Keratinocyte (primary cell): Measurements from ENCODE around the gene ADAMTS16. TPM values are rescaled to one million over a fixed set of nuclear protein-coding genes. Genes with fewer than 3 reads are reported as not detected.
A peak's percentile ranks its signal among the peaks of the same experiment; 100 is the strongest.

Source experiments
- DNase-seq: peaks from one replicate; pipeline ENCODE4 v3.0.0-alpha.2; 2011; ENCODE audit warnings: low read depth, missing footprints, low spot score
- FAIRE-seq: peaks from 2 replicates; lab custom pipeline; 2011; peaks lifted over from hg19 to GRCh38; lab: Jason Lieb, UNC
- H2AFZ ChIP-seq: 2 replicates; pipeline ENCODE4 v1.6.0; 2012; ENCODE audit warnings: low read length, control low read depth, inconsistent platforms; ENCODE audit not compliant: control insufficient read depth
- H3K27ac ChIP-seq: 2 replicates; pipeline ENCODE4 v1.5.1; 2011; ENCODE audit warnings: low read length; ENCODE audit not compliant: control insufficient read depth, insufficient read depth
- H3K27me3 ChIP-seq: 3 replicates; pipeline ENCODE4 v1.6.0; 2011; ENCODE audit warnings: low read length; ENCODE audit not compliant: control insufficient read depth, insufficient read depth; ENCODE audit errors: extremely low read depth
- H3K36me3 ChIP-seq, 2 experiments: 2 replicates in 1 of 2; 3 replicates in 1 of 2; pipeline ENCODE4 v1.5.1; 2011; ENCODE audit warnings: low read length in 2 of 2, mild to moderate bottlenecking in 1 of 2; ENCODE audit not compliant: control insufficient read depth in 2 of 2, insufficient read depth in 2 of 2; ENCODE audit errors: extremely low read depth in 1 of 2
- H3K4me1 ChIP-seq: 3 replicates; pipeline ENCODE4 v1.5.1; 2011; ENCODE audit warnings: low read length; ENCODE audit not compliant: control insufficient read depth, insufficient read depth; ENCODE audit errors: extremely low read depth
- H3K4me2 ChIP-seq: 3 replicates; pipeline ENCODE4 v1.6.0; 2011; ENCODE audit warnings: low read depth, low read length; ENCODE audit not compliant: control insufficient read depth, insufficient read depth; ENCODE audit errors: extremely low read depth
- H3K4me3 ChIP-seq, 3 experiments: fragments of 200-600 bp in 1 of 3; sonication (generic) in 1 of 3; 2 replicates in 2 of 3; 3 replicates in 1 of 3; pipeline ENCODE4 v1.5.1; 2011 to 2016; ENCODE audit warnings: low read length in 3 of 3, mild to moderate bottlenecking in 3 of 3, control low read depth in 2 of 3, inconsistent platforms in 1 of 3, low read depth in 1 of 3, mixed read lengths in 1 of 3, mixed run types in 1 of 3, moderate library complexity in 1 of 3; ENCODE audit not compliant: control insufficient read depth in 2 of 3, insufficient read depth in 2 of 3; ENCODE audit errors: extremely low read depth in 1 of 3
- H3K79me2 ChIP-seq: 2 replicates; pipeline ENCODE4 v1.6.0; 2012; ENCODE audit warnings: low read length; ENCODE audit not compliant: control insufficient read depth, insufficient read depth
- H3K9ac ChIP-seq: 3 replicates; pipeline ENCODE4 v1.6.0; 2011; ENCODE audit warnings: low read length; ENCODE audit not compliant: control insufficient read depth, insufficient read depth; ENCODE audit errors: extremely low read depth
- H3K9me1 ChIP-seq: 3 replicates; pipeline ENCODE4 v1.6.0; 2011; ENCODE audit warnings: low read length; ENCODE audit not compliant: control insufficient read depth, insufficient read depth; ENCODE audit errors: extremely low read depth
- H3K9me3 ChIP-seq: 2 replicates; pipeline ENCODE4 v1.5.1; 2012; ENCODE audit warnings: low read depth, low read length; ENCODE audit not compliant: control insufficient read depth
- H4K20me1 ChIP-seq: 3 replicates; pipeline ENCODE4 v1.6.0; 2011; ENCODE audit warnings: low read length; ENCODE audit not compliant: control insufficient read depth, insufficient read depth; ENCODE audit errors: extremely low read depth
- CTCF ChIP-seq, 3 experiments: IDR thresholded peaks in 1 of 3; conservative IDR thresholded peaks in 1 of 3; optimal IDR thresholded peaks in 1 of 3; 2 replicates in 2 of 3; 3 replicates in 1 of 3; pipeline versions ENCODE3 to v1.5.1; 2011; ENCODE audit warnings: low read length in 3 of 3, mild to moderate bottlenecking in 3 of 3, moderate library complexity in 2 of 3, control low read depth in 1 of 3, inconsistent platforms in 1 of 3; ENCODE audit not compliant: insufficient read depth in 2 of 3; ENCODE audit errors: extremely low read depth in 1 of 3
- EZH2 ChIP-seq: IDR thresholded peaks from one replicate; pipeline ENCODE4 v1.6.1; 2012; ENCODE audit warnings: inconsistent platforms, mild to moderate bottlenecking, low read length, moderate library complexity
- dilution Hi-C: fragments of 300-500 bp; cut with MboI; formaldehyde crosslinking; loops from one replicate; pipeline ENCODE4 v1.7.0; 2020; ENCODE audit warnings: low sequenced_read_pairs; ENCODE audit not compliant: extremely low pct_ligation_motif_present
- polyA plus RNA-seq, 5 experiments: library from polyadenylated mRNA; depleted of rRNA in 3 of 5; stranded (reverse) in 3 of 5; stranded (forward) in 1 of 5; unstranded in 1 of 5; fragments of >200 nt; gene quantifications; 1 replicate in 1 of 5; 2 replicates in 3 of 5; 3 replicates in 1 of 5; pipeline versions ENCODE4 v1.2.1 to v1.2.3, GENCODE V29; 2011 to 2012; ENCODE audit warnings: missing spikeins in 2 of 5, low read depth in 1 of 5, low replicate concordance in 1 of 5

ADAMTS16 gene
- polyA plus RNA-seq, 1 donor (not counting 4 experiments of a cell fraction or from before 2014, with no cell fraction given) = not detected

- H3K27me3 ChIP-seq = no peaks in the 10 kb centered on the region
- TF ChIP-seq CTCF (optimal IDR thresholded peaks at IDR 0.05 in 1 of 3, IDR thresholded peaks at IDR 0.05 in 1 of 3, conservative IDR thresholded peaks at IDR 0.05 in 1 of 3; ENCODE audit: extremely low read depth in 1 of 3, insufficient read depth in 2 of 3, low read length in 3 of 3) = no peak
- no peak for TF ChIP-seq EZH2
- no peak overlapping the region for H3K4me3 ChIP-seq
- peak overlapping the region; percentile 67 for H3K4me2 ChIP-seq
- FAIRE-seq = peak; percentile 74
- dilution Hi-C loops = no loop called here
- no peaks in the 10 kb centered on the region for H4K20me1 ChIP-seq
- peak overlapping the region; percentile 1 for H3K9ac ChIP-seq
- H2AFZ ChIP-seq = no peak overlapping the region
- peaks cover 25% of the 10 kb centered on the region for H3K4me1 ChIP-seq
- no peaks in the 10 kb centered on the region for H3K9me3 ChIP-seq
- no peaks in the 10 kb centered on the region for H3K9me1 ChIP-seq
- DNase-seq = no peak
- H3K36me3 ChIP-seq = no peaks in the 10 kb centered on the region
- no peaks in the 10 kb centered on the region for H3K79me2 ChIP-seq
- peak overlapping the region; percentile 38 for H3K27ac ChIP-seq
Observed at GRCh38 chr5:5335700-5336264, 195.7 kb downstream of the ADAMTS16 start.

DNA sequence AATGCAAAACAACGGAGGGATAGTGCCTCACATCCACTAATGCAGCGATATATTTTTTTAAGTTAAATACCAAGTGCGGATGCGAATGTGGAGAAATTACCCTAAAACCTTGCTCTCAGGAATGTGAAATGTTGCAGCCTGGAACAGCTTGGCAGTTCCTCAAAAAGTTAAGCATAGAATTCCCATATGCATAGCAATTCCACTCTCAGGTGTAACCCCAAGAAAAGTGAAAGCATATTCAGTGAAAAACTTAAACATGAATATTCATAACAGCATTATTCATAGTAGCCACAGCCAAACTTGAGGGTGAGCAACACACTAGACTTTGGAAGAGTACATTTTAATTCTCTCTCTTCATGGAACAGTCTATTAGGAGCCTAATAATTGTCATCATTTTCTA, 199.1 kb downstream of the ADAMTS16 start:
- no peaks in the 10 kb centered on the region for H3K36me3 ChIP-seq
- DNase-seq (no peak), FAIRE-seq (no peak)
- H3K9ac ChIP-seq = no peak overlapping the region
- H3K27ac ChIP-seq = no peak overlapping the region
- no peaks in the 10 kb centered on the region for H4K20me1 ChIP-seq
- dilution Hi-C loops = no loop called here
- H3K4me1 ChIP-seq = peaks cover 28% of the 10 kb centered on the region
- no peaks in the 10 kb centered on the region for H3K9me3 ChIP-seq
- H2AFZ ChIP-seq = no peak overlapping the region
- H3K4me2 ChIP-seq = no peak overlapping the region
- no peak overlapping the region for H3K4me3 ChIP-seq
- TF ChIP-seq CTCF (optimal IDR thresholded peaks at IDR 0.05 in 1 of 3, IDR thresholded peaks at IDR 0.05 in 1 of 3, conservative IDR thresholded peaks at IDR 0.05 in 1 of 3; ENCODE audit: extremely low read depth in 1 of 3, insufficient read depth in 2 of 3, low read length in 3 of 3) (no peak), EZH2 (no peak)
- no peaks in the 10 kb centered on the region for H3K27me3 ChIP-seq
- H3K9me1 ChIP-seq = no peaks in the 10 kb centered on the region
- H3K79me2 ChIP-seq = no peaks in the 10 kb centered on the region
